DND-41 (cell line): ENCODE results near the gene TRIM74.
"Not testable (repeated sequence)": the region's sequence is repeated elsewhere in the genome, so short reads cannot be mapped to it uniquely, and the experiment has no call there.

ENCODE experiments used
- EZH2 ChIP-seq: IDR thresholded peaks from 3 replicates; pipeline ENCODE4 v1.6.1; 2012; ENCODE audit warnings: borderline replicate concordance, low read depth, mild to moderate bottlenecking, moderate library complexity, low read length, inconsistent platforms; ENCODE audit not compliant: severe bottlenecking
- TF ChIP-seq, protein P1 (sequence below): IDR thresholded peaks from 2 replicates; pipeline ENCODE4 v1.5.1; 2012; ENCODE audit warnings: borderline replicate concordance, low read length, moderate library complexity, mild to moderate bottlenecking; ENCODE audit not compliant: poor library complexity, severe bottlenecking; ENCODE audit errors: extremely low read depth

DNA sequence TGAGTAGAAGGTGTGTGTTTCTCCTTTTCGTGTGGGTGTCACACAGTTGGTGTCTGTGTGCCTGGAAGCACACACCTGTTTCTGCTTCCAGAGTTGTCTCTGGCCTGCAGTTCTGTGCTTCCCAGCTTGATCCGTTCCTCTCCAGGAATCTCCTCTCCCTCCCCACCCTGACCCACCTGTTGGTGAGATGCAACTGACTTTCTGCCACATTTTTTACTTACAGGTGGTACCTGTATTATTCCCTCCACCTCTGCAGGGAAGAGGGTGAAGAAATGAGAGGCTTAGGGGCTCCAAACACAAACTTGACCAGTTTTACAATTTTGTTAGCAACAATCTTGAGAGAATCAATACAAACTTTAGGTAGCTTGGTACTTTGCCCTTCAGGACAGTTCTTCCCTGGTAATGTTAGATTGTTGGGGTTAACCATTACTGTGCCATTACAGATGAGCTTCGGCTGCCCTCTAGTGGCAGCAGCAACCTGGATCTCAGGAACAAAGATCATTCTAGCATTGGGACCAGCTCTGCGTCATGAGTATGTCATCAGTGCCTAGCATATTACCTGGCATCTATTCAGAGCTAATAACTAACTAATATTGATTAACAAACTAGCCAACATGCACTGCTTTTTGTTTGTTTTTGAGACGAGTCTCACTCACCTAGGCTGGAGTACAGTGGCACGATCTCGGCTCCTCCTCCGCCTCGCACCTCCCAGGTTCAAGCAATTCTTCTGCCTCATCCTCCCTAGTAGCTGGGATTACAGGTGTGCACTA is 54.3 kb downstream of the TRIM74 start:
- TF ChIP-seq, protein P1, sequence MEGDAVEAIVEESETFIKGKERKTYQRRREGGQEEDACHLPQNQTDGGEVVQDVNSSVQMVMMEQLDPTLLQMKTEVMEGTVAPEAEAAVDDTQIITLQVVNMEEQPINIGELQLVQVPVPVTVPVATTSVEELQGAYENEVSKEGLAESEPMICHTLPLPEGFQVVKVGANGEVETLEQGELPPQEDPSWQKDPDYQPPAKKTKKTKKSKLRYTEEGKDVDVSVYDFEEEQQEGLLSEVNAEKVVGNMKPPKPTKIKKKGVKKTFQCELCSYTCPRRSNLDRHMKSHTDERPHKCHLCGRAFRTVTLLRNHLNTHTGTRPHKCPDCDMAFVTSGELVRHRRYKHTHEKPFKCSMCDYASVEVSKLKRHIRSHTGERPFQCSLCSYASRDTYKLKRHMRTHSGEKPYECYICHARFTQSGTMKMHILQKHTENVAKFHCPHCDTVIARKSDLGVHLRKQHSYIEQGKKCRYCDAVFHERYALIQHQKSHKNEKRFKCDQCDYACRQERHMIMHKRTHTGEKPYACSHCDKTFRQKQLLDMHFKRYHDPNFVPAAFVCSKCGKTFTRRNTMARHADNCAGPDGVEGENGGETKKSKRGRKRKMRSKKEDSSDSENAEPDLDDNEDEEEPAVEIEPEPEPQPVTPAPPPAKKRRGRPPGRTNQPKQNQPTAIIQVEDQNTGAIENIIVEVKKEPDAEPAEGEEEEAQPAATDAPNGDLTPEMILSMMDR, result peak; percentile 67
- not testable (repeated sequence) for TF ChIP-seq EZH2
